Measurements from ENCODE around the gene SLC27A2. TPM values are rescaled to one million over a fixed set of nuclear protein-coding genes. Genes with fewer than 3 reads are reported as not detected.

SLC27A2 gene
- total RNA-seq, 1 experiment from 2014 or later, result 0.77 TPM

- Histone ChIP-seq H3K27ac (ENCODE audit: low read depth, low read length, poor library complexity, severe bottlenecking) (no peak overlapping the region), H3K4me3 (ENCODE audit: low read depth, low read length, poor library complexity, severe bottlenecking) (no peak overlapping the region), H3K4me1 (ENCODE audit: insufficient read depth, low read length, poor library complexity, severe bottlenecking) (peaks cover 6% of the 10 kb centered on the region), H3K36me3 (ENCODE audit: insufficient read depth, low read length, poor library complexity, severe bottlenecking) (no peaks in the 10 kb centered on the region), H3K9me3 (ENCODE audit: low read depth, low read length, poor library complexity, severe bottlenecking) (no peaks in the 10 kb centered on the region), H3K27me3 (replicated peaks; ENCODE audit: insufficient read depth, low read depth, low read length, poor library complexity) (no peaks in the 10 kb centered on the region)
- TF ChIP-seq CTCF (conservative IDR thresholded peaks at IDR 0.05; ENCODE audit: low read depth, low read length) (no peak), EZH2 (IDR thresholded peaks at IDR 0.05; ENCODE audit: borderline replicate concordance, low read depth, low read length, poor library complexity, severe bottlenecking) (no peak)
- ChIA-PET POLR2A (ENCODE audit: low non-redundant PET) (no interaction called here), CTCF (interaction anchor here (1.0 kb wide), 1 partner anchor 167 kb away, joined by 5 read pairs; no protein-coding TSS in a partner anchor)
- DNase-seq (ENCODE audit: low spot score), result no peak
- intact Hi-C loops (cut with micrococcal nuclease; ENCODE audit: unreplicated experiment), result loop anchor here (2.0 to 10.0 kb wide), 3 partner anchors 168 to 1287 kb away; partner anchors contain the start of gene FGF7
- no TSS peak for BruUV-seq (replicated peaks)
Observed at GRCh38 chr15:50149090-50149489, 32.9 kb upstream of the SLC27A2 start.

- Histone ChIP-seq H3K9me3 (ENCODE audit: low read depth, low read length, poor library complexity, severe bottlenecking) (no peaks in the 10 kb centered on the region), H3K27me3 (replicated peaks; ENCODE audit: insufficient read depth, low read depth, low read length, poor library complexity) (no peaks in the 10 kb centered on the region), H3K4me1 (ENCODE audit: insufficient read depth, low read length, poor library complexity, severe bottlenecking) (peaks cover 6% of the 10 kb centered on the region), H3K36me3 (ENCODE audit: insufficient read depth, low read length, poor library complexity, severe bottlenecking) (no peaks in the 10 kb centered on the region), H3K27ac (ENCODE audit: low read depth, low read length, poor library complexity, severe bottlenecking) (no peak overlapping the region), H3K4me3 (ENCODE audit: low read depth, low read length, poor library complexity, severe bottlenecking) (no peak overlapping the region)
- TF ChIP-seq EZH2 (IDR thresholded peaks at IDR 0.05; ENCODE audit: borderline replicate concordance, low read depth, low read length, poor library complexity, severe bottlenecking), result no peak
- no peak for TF ChIP-seq CTCF (conservative IDR thresholded peaks at IDR 0.05; ENCODE audit: low read depth, low read length)
- intact Hi-C loops (cut with micrococcal nuclease; ENCODE audit: unreplicated experiment), result loop anchor here (5.0 kb wide), 1 partner anchor 757 kb away; the partner anchor contains the start of gene AP4E1
- ChIA-PET CTCF (no interaction called here), POLR2A (ENCODE audit: low non-redundant PET) (no interaction called here)
- DNase-seq (ENCODE audit: low spot score), result no peak
- BruUV-seq (replicated peaks), result no TSS peak
Observed at GRCh38 chr15:50150349-50150748, 31.6 kb upstream of the SLC27A2 start.

GRCh38 chr15:50150851-50151250, 31.1 kb upstream of the SLC27A2 start:
- no peak overlapping the region for H3K27ac ChIP-seq (ENCODE audit: low read depth, low read length, poor library complexity, severe bottlenecking)
- no TSS peak for BruUV-seq (replicated peaks)
- no peak overlapping the region for H3K4me3 ChIP-seq (ENCODE audit: low read depth, low read length, poor library complexity, severe bottlenecking)
- TF ChIP-seq CTCF (conservative IDR thresholded peaks at IDR 0.05; ENCODE audit: low read depth, low read length) (no peak), EZH2 (IDR thresholded peaks at IDR 0.05; ENCODE audit: borderline replicate concordance, low read depth, low read length, poor library complexity, severe bottlenecking) (no peak)
- CTCF ChIA-PET, result no interaction called here
- H3K36me3 ChIP-seq (ENCODE audit: insufficient read depth, low read length, poor library complexity, severe bottlenecking), result no peaks in the 10 kb centered on the region
- H3K27me3 ChIP-seq (replicated peaks; ENCODE audit: insufficient read depth, low read depth, low read length, poor library complexity), result no peaks in the 10 kb centered on the region
- no peak for DNase-seq (ENCODE audit: low spot score)
- intact Hi-C loops (cut with micrococcal nuclease; ENCODE audit: unreplicated experiment), result loop anchor here (5.0 kb wide), 1 partner anchor 756 kb away; the partner anchor contains the start of gene AP4E1
- POLR2A ChIA-PET (ENCODE audit: low non-redundant PET), result no interaction called here
- peaks cover 6% of the 10 kb centered on the region for H3K4me1 ChIP-seq (ENCODE audit: insufficient read depth, low read length, poor library complexity, severe bottlenecking)
- peaks cover 4% of the 10 kb centered on the region for H3K9me3 ChIP-seq (ENCODE audit: low read depth, low read length, poor library complexity, severe bottlenecking)
